Measurements from ENCODE around the gene CPNE8.

The CPNE8 gene

DNA sequence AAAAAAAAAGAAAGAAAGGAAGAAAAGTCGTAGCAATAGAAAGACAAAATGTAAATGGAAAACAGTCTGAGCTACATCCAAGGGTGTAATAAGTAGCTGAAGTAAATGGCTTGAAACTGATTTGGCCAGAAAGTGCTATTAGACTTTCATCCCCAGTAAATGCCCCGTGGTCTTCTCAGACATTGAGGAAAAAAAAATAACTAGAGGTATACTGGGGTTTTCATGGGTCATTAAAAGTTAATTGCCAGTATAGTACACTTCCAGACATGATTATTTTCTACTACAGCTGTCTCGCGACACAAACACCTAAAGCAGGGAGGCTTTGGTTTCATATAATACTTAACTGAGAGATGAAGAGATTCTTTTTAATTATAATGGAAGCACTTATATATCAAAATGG is 271.9 kb downstream of the CPNE8 start:
- no peak for DNase-seq (ENCODE audit: low spot score)

GRCh38 chr12:38629064-38629463 is 276.3 kb downstream of the CPNE8 start:
- DNase-seq (ENCODE audit: low spot score): no peak

GRCh38 chr12:38628288-38628687 is 277.1 kb downstream of the CPNE8 start:
- no peak for DNase-seq (ENCODE audit: low spot score)

DNA sequence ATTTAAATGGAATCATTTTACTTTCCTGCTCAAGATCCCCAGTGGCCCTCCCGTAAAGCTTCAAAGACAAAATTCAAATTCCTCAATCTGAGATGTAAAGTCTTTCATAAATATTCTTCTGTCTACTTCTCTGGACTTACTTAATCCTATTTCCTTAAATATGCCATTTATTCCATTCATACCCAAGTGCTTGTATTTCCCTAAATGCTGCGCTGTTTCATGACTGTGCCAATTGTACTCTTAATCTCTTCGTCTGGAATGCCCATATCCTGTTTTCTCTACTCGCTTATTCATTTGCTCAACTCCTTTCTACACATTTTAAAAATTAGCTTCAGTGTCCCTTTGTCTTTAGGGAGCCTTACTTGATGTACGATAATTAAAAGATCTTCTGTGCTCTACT is 280.1 kb downstream of the CPNE8 start:
- DNase-seq (ENCODE audit: low spot score): no peak

GRCh38 chr12:38614171-38614570 is 291.2 kb downstream of the CPNE8 start:
- DNase-seq (ENCODE audit: low spot score): no peak

DNA sequence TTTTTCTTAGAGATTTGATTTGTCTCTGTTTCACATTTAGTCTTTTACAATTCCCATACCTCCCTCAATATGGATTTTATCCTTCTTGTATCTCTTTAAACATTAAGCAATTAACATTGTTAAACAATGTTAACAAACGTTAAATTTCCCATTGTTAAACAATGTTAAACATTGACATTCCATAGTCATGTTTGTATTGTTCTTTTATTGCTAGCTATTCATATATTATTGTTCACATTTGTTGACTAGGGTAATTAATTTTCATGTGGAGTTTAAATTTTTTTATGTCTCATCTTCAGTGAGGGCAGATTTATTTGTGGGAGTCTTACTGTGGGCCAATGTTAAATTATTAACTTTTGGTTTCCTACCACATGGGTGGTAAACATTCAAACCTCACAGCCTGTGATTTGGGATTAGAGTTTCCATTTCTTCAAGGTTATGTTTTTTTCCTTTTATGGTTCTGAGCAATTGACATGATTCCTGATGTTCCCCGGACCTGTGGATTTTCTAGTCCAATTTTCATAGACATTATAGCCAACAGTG is 294.5 kb downstream of the CPNE8 start:
- no peak for DNase-seq (ENCODE audit: low spot score)

GRCh38 chr12:38607295-38607694 is 298.1 kb downstream of the CPNE8 start:
- no peak for DNase-seq (ENCODE audit: low spot score)
